ENCODE results near the gene SEC24D.
A peak's percentile ranks its signal among the peaks of the same experiment; 100 is the strongest.

The SEC24D gene

GRCh38 chr4:118774321-118774720 lies 61.6 kb downstream of the SEC24D start:
- DNase-seq (ENCODE audit: low read depth), result no peak

- DNase-seq (ENCODE audit: low read depth), result no peak
Observed at GRCh38 chr4:118773429-118773792, 62.5 kb downstream of the SEC24D start.

- no peak for DNase-seq (ENCODE audit: low read depth)
Observed at GRCh38 chr4:118772767-118773428, 63.0 kb downstream of the SEC24D start.

- no peak for DNase-seq (ENCODE audit: low read depth)
Observed at GRCh38 chr4:118772081-118772766, 63.7 kb downstream of the SEC24D start.

- DNase-seq (ENCODE audit: low read depth), result no peak
Observed at GRCh38 chr4:118770741-118771187, 65.2 kb downstream of the SEC24D start.

DNA sequence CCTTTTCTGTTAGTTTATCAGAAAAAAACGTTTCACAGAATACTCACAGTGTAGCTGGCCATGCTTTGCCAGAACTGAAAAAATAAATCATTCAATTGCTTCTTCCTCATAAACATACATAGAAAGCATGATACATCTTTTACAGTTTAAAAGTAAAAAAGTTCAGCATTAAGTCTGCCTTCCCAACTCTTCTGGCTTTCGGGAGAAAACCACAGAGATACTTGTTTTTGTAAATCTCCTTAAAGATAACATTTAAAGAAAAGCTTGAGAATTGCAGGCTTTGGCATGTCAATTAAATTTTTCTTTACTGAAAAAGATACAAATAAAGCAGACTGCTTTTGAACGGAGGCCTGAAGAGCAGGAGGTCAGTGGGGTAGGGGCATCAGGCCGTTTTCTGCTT lies 66.8 kb downstream of the SEC24D start:
- no peak for DNase-seq (ENCODE audit: low read depth)

- DNase-seq (ENCODE audit: low read depth), result no peak
Observed at GRCh38 chr4:118767109-118767508, 68.8 kb downstream of the SEC24D start.

- DNase-seq (ENCODE audit: low read depth), result peak; percentile 96
Observed at GRCh38 chr4:118765399-118765798, 70.5 kb downstream of the SEC24D start.

GRCh38 chr4:118762730-118763477 lies 73.0 kb downstream of the SEC24D start:
- DNase-seq (ENCODE audit: low read depth), result no peak

DNA sequence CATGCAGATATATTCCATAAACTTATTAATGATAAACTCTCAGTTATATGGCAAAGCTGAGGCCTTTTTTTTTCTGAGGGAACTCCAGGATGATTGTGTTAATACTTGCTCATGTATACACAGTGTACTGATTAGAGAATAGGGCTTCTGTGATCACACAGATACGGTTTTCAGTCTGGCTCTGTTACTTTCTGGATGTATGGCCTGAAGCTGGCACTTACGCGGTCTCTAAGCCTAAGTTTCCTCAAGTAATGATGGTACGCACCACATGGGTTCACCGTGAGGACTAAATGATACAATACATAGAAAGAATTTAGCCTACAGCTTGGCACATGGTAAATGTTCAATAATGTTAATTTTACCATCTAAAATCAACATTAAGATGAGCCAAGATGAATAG lies 73.8 kb downstream of the SEC24D start:
- DNase-seq (ENCODE audit: low read depth), result no peak

- no peak for DNase-seq (ENCODE audit: low read depth)
Observed at GRCh38 chr4:118761397-118762016, 74.4 kb downstream of the SEC24D start.

DNA sequence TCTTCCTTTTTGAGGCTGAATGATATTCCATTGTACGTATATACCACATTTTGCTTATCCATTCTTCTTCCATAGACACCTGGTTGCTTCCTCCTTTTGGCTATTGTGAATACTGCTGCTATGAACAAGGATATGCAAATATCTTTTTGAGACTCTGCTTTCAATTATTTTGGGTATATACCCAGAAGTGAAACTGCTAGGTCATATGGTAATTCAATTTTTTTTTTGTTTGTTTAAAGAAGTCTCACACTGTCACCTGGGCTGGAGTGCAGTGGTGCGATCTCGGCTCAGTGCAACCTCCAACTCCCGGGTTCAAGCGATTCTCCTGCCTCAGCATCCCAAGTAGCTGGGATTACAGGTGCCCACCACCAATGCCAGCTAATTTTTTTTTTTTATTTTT lies 75.4 kb downstream of the SEC24D start:
- DNase-seq (ENCODE audit: low read depth), result no peak

- DNase-seq (ENCODE audit: low read depth), result no peak
Observed at GRCh38 chr4:118760092-118760491, 75.8 kb downstream of the SEC24D start.

DNA sequence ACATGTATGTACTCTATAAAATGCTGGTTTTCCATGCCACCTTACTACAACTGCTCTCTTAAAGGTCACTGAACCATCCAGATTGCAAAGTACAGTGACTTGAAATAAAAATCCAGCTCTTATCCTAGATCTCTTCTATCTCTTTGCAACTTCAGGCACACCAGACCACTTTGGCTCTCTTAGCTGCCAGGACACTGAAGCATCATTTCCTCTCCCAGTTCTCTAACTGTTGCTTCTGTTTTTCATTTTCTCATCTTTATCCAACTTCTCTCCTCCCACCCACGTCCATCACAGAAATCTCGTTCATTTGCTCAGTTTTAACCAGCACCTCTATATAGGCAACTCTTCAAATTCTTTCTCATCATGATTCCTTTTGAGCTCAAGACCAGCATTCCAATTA lies 76.4 kb downstream of the SEC24D start:
- no peak for DNase-seq (ENCODE audit: low read depth)

DNA sequence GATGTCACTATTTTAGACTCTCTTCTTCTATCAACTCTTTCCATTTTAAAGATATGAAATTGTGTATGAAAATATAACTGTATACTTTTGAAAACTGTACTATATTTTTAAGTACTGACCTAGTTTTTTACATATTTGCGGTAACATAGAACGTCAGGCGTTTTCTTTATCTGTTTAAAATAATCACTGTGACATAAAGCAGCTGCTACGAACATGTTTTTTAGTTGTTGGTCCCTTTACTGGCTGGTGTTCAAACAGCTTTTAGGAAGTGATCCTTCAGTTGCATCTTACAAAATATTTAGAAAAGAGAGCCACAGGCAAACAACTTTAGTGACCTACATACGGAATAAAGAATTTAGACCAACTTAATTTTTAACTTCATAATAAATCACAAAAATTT lies 77.6 kb downstream of the SEC24D start:
- no peak for DNase-seq (ENCODE audit: low read depth)

- no peak for DNase-seq (ENCODE audit: low read depth)
Observed at GRCh38 chr4:118757761-118758251, 78.1 kb downstream of the SEC24D start.

DNA sequence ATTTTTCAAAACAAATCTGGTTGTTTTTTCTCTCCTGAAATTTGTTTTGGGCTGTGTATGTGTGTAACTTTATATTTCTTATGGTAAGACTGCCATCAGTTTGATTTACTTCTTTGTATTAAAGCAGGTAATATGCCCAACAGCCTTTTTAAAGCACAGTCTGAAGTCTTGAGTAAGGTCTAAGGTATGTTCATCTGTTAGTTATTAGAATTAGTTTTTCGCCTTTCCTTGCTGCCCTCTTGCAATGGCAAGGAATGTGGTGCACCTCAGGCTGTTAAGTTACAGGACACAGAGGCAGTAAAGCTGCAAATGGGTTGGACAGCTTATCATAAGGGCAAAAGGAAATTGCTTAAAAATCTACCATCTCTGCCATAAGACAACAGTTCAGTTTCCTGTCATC lies 79.0 kb downstream of the SEC24D start:
- no peak for DNase-seq (ENCODE audit: low read depth)

DNA sequence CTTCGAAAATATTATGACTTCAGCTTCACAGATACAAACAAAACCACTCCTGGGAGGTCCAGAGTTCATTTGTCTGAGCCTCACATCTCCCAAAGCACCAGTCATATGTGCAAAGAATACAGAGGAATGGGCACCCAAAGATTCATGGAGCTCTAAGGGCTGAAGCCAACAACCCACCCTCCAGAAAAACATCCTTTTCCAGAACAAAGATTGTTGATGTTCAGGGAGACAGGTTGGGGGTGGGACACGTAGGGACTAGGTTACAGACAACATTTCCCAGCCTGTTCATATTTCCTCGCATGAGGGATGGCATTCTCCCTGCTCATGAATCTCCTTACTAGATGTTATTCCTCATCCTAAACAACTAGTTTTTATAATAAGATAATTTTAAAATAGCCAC lies 79.5 kb downstream of the SEC24D start:
- no peak for DNase-seq (ENCODE audit: low read depth)

GRCh38 chr4:118755438-118756226 lies 80.3 kb downstream of the SEC24D start:
- DNase-seq (ENCODE audit: low read depth), result no peak

DNA sequence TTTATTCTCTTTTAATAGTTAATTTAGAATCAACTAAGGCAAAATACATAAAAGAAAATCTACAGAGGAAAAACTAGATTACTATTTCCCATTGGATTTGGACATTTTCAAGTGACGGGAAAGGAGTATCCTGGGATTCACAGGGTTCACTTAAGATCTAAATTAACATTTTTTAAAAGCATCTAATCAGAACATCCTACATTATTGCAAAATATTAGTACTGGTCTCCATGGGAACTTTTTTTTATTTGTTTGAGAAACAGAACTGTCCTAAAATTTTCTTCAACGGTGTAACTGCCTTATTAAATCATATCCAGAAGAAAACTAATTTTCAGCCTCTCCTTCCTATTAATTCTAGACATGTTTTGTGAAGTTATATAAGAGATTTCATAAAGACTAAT lies 81.0 kb downstream of the SEC24D start:
- DNase-seq (ENCODE audit: low read depth), result no peak

DNA sequence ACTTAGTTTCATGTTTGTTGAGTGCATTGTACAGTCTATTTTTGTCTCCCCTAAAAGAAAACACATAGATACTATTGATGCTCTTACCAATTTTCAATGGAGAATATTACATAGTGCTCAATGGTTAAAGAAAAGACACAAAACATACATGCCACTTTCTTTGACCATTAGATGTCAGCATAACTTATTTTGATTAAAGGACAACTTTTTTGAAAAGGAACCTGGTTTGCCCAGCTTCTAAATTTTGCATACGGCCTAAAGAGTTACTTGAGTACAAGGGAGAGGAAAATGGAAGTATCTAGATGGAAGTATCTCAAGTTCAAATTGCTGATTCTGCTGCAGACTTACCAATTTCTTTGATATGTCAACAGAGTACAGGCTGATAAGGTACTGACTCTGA lies 82.2 kb downstream of the SEC24D start:
- no peak for DNase-seq (ENCODE audit: low read depth)

GRCh38 chr4:118753096-118753495 lies 82.8 kb downstream of the SEC24D start:
- DNase-seq (ENCODE audit: low read depth), result no peak
